ENCODE measurements around the gene SPATA21.

The SPATA21 gene

GRCh38 chr1:16410803-16411202 lies 26.4 kb downstream of the SPATA21 start:
- ATAC-seq (no peak), DNase-seq (ENCODE audit: low spot score in 2 of 2) (no peak)
- Mint-ChIP-seq H3K4me3 (no peak overlapping the region), H3K9me3 (no peaks in the 10 kb centered on the region), H3K4me1 (peaks cover 6% of the 10 kb centered on the region), H3K27ac (no peak overlapping the region), H3K36me3 (peaks cover 5% of the 10 kb centered on the region)

DNA sequence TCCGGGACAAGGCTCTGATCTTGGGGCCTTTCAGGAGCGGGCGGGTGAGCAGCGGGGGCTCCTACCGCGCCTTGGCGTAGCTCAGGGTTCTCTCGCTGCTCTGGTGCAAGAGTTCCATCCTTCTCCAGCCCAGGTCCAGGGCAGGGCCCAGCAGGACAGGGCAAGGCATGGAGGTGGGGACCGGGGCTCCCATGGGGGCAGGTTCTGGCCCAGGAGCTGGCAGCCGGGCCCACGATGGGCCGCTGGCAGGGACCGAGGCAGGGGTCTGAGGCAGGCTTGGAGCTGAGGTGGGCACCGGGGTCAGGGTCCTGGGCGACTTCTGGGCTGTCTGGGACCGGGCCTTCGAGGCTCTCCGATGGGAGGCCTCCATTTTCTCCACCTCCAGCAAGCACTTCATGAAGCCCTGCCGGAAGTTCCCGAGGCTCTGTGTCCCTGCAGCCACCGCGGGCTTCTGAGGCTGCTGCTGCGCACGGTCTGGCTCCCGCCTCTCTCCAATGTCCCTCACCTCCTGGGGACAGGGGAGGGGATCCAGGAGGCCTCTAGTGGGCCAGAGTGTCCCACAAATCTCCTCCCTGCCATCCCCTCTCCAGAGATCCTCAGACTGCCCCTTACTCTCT lies 27.6 kb downstream of the SPATA21 start:
- ATAC-seq, result no peak

GRCh38 chr1:16406868-16407267 lies 30.4 kb downstream of the SPATA21 start:
- Mint-ChIP-seq H3K36me3 (peaks cover 18% of the 10 kb centered on the region), H3K4me1 (no peaks in the 10 kb centered on the region), H3K9me3 (no peaks in the 10 kb centered on the region), H3K27ac (no peak overlapping the region), H3K4me3 (no peak overlapping the region)
- DNase-seq (ENCODE audit: low spot score in 2 of 2) (no peak), ATAC-seq (no peak)

More for the DNA sequence above, 27.6 kb downstream of the SPATA21 start:
- Mint-ChIP-seq H3K9me3 (no peaks in the 10 kb centered on the region), H3K27ac (peak overlapping the region; percentile 51), H3K36me3 (peaks cover 10% of the 10 kb centered on the region), H3K4me3 (no peak overlapping the region), H3K4me1 (peaks cover 6% of the 10 kb centered on the region)
- DNase-seq (ENCODE audit: low spot score in 2 of 2), result no peak

GRCh38 chr1:16405441-16405840 lies 31.8 kb downstream of the SPATA21 start:
- H3K27ac Mint-ChIP-seq, result no peak overlapping the region
- H3K36me3 Mint-ChIP-seq, result peaks cover 18% of the 10 kb centered on the region
- no peaks in the 10 kb centered on the region for H3K9me3 Mint-ChIP-seq
- DNase-seq (ENCODE audit: low spot score in 2 of 2) (no peak), ATAC-seq (no peak)
- H3K4me1 Mint-ChIP-seq, result no peaks in the 10 kb centered on the region
- no peak overlapping the region for H3K4me3 Mint-ChIP-seq

- no peaks in the 10 kb centered on the region for H3K9me3 Mint-ChIP-seq
- no peak for DNase-seq (ENCODE audit: low spot score in 2 of 2)
- peak overlapping the region; percentile 27 for H3K27ac Mint-ChIP-seq
- no peak for ATAC-seq
- no peak overlapping the region for H3K4me3 Mint-ChIP-seq
- H3K4me1 Mint-ChIP-seq, result peaks cover 14% of the 10 kb centered on the region
- H3K36me3 Mint-ChIP-seq, result peaks cover 34% of the 10 kb centered on the region
Measured at GRCh38 chr1:16402742-16403141, 34.5 kb downstream of the SPATA21 start.

- Mint-ChIP-seq H3K27ac (peak overlapping the region; percentile 30), H3K9me3 (no peaks in the 10 kb centered on the region), H3K4me1 (peaks cover 28% of the 10 kb centered on the region), H3K4me3 (no peak overlapping the region), H3K36me3 (peaks cover 64% of the 10 kb centered on the region)
- ATAC-seq (no peak), DNase-seq (ENCODE audit: low spot score in 2 of 2) (no peak)
Measured at GRCh38 chr1:16398371-16398953, 38.8 kb downstream of the SPATA21 start.

- ATAC-seq, result no peak
- H3K27ac Mint-ChIP-seq, result peak overlapping the region; percentile 30
- DNase-seq (ENCODE audit: low spot score in 2 of 2), result no peak
Measured at GRCh38 chr1:16397120-16397519, 40.1 kb downstream of the SPATA21 start.

DNA sequence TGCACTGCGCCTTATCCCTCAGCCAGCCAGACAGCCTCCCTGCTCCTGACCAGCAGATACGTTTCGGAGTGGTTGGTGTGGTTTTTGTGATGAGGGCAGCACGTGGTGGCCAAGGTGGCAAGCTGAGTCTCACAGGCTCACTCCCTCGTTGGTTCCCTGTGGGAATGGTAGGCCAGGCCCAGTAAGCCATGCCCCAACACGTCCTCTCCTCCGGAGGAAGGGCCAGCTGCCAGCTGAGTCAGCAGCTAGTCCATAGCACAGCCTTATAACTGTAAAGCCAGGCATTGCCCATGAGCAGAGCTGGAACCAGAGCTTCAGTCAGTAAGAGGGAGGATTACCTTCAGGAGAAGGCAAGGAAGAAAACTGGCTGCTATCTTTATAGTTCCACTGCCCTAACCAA lies 40.6 kb downstream of the SPATA21 start:
- no peak overlapping the region for H3K4me3 Mint-ChIP-seq
- no peak for DNase-seq (ENCODE audit: low spot score in 2 of 2)
- no peaks in the 10 kb centered on the region for H3K9me3 Mint-ChIP-seq
- H3K4me1 Mint-ChIP-seq, result peaks cover 47% of the 10 kb centered on the region
- H3K27ac Mint-ChIP-seq, result peak overlapping the region; percentile 30
- peaks cover 74% of the 10 kb centered on the region for H3K36me3 Mint-ChIP-seq
- ATAC-seq, result no peak

More at GRCh38 chr1:16397120-16397519, 40.1 kb downstream of the SPATA21 start:
- H3K9me3 Mint-ChIP-seq, result no peaks in the 10 kb centered on the region
- no peak overlapping the region for H3K4me3 Mint-ChIP-seq
- H3K4me1 Mint-ChIP-seq, result peaks cover 42% of the 10 kb centered on the region
- H3K36me3 Mint-ChIP-seq, result peaks cover 71% of the 10 kb centered on the region

DNA sequence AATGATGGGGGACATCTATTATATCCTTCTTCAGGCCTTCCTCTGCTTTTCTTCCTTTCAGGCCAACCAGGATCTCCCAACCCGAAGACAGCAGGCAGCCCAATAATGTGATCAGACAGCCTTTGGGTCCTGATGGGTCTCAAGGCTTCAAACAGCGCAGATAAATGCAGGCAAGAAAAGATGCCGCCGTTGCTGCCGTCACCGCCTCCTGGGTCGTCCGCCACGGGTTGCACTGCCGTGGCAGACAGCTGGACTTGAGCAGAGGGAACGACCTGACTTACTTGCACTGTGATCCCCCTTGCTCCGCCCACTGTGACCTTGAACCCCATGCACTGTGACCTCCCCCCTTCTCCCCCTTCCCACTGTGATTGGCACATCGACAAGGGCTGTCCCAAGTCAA lies 42.2 kb downstream of the SPATA21 start:
- H3K4me1 Mint-ChIP-seq, result peaks cover 63% of the 10 kb centered on the region
- ATAC-seq (no peak), DNase-seq (ENCODE audit: low spot score in 2 of 2) (no peak)
- no peaks in the 10 kb centered on the region for H3K9me3 Mint-ChIP-seq
- H3K27ac Mint-ChIP-seq, result no peak overlapping the region
- H3K4me3 Mint-ChIP-seq, result no peak overlapping the region
- H3K36me3 Mint-ChIP-seq, result peaks cover 86% of the 10 kb centered on the region

DNA sequence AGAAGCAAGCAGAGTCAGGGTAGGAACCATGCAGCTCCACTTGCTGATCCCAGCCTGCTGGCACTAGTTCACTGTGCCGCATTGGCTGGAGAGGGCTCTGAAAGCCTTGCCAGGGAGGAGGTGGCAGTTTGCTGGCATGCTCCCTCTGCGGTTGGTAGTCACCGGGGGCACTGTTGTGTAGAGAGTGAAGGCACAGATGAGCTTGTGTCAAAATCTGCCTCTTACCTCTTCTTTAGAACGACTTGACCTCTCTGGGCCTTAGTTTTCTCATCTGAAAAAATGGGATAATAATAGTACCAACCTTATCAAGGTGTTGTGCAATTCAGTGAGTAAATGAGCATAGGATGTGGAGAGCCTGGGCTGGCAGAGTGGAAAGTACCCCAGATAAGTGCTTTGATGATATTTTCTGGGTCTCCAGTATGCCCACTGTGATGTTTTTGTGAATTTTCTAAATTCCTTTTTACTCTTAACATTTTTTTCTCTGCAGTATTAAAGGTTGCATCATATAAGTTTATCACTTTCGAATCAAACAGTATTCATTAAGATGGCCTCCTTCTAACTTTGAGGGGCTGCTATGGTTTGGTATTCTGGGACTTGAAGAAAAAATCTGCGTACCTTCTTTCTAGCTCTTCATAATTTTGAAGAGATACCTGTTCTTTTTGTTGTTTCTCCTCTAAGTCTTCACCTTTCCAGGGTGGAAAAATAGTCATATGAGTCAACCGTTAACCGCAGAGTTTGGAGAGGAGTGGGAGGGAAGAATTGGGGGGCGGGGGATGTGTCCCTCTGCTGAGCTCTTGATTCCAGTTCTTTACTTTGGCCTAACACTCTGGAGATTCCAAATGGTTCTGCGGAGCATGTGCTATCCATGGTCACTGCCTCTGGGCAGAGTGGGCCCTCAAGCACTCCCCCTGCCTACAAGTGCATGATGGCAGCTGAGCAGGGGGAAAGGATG lies 43.4 kb downstream of the SPATA21 start:
- Mint-ChIP-seq H3K4me3 (no peak overlapping the region), H3K9me3 (no peaks in the 10 kb centered on the region), H3K27ac (no peak overlapping the region), H3K36me3 (peaks cover 79% of the 10 kb centered on the region), H3K4me1 (peaks cover 58% of the 10 kb centered on the region)
- ATAC-seq (no peak), DNase-seq (ENCODE audit: low spot score in 2 of 2) (no peak)

GRCh38 chr1:16392740-16393569 lies 44.3 kb downstream of the SPATA21 start:
- no peak for ATAC-seq
- no peak overlapping the region for H3K4me3 Mint-ChIP-seq
- H3K36me3 Mint-ChIP-seq, result peaks cover 82% of the 10 kb centered on the region

GRCh38 chr1:16391411-16391810 lies 45.8 kb downstream of the SPATA21 start:
- ATAC-seq, result peak; percentile 71
- Mint-ChIP-seq H3K4me3 (peak overlapping the region; percentile 30), H3K27ac (peak overlapping the region; percentile 82), H3K36me3 (peaks cover 67% of the 10 kb centered on the region), H3K4me1 (peaks cover 54% of the 10 kb centered on the region), H3K9me3 (no peaks in the 10 kb centered on the region)
- no peak for DNase-seq (ENCODE audit: low spot score in 2 of 2)

More at GRCh38 chr1:16392740-16393569, 44.3 kb downstream of the SPATA21 start:
- peaks cover 53% of the 10 kb centered on the region for H3K4me1 Mint-ChIP-seq
- no peaks in the 10 kb centered on the region for H3K9me3 Mint-ChIP-seq
- peak overlapping the region; percentile 82 for H3K27ac Mint-ChIP-seq
- DNase-seq (ENCODE audit: low spot score in 2 of 2), result no peak

- peaks cover 63% of the 10 kb centered on the region for H3K36me3 Mint-ChIP-seq
- no peaks in the 10 kb centered on the region for H3K9me3 Mint-ChIP-seq
- DNase-seq (ENCODE audit: low spot score in 2 of 2) (no peak), ATAC-seq (peak; percentile 8)
- peak overlapping the region; percentile 45 for H3K27ac Mint-ChIP-seq
- H3K4me1 Mint-ChIP-seq, result peaks cover 77% of the 10 kb centered on the region
- peak overlapping the region; percentile 61 for H3K4me3 Mint-ChIP-seq
Measured at GRCh38 chr1:16387201-16388188, 49.7 kb downstream of the SPATA21 start.

Measured in stimulated activated effector memory CD8-positive, alpha-beta T cell treated with anti-CD3 and anti-CD28 coated beads, Interleukin-12 subunit alpha, Interleukin-12 subunit beta, amount 100 ng/mL, for 72 hours (primary cell).